ENCODE measurements around the gene CATSPERZ.
A peak's percentile ranks its signal among the peaks of the same experiment; 100 is the strongest.
"Not testable (repeated sequence)": the region's sequence is repeated elsewhere in the genome, so short reads cannot be mapped to it uniquely, and the experiment has no call there.

Gene CATSPERZ

GRCh38 chr11:64304316-64305072 is 4.3 kb downstream of the CATSPERZ start:
- peak; percentile 86 for DNase-seq

- DNase-seq, result peak; percentile 99
Measured at GRCh38 chr11:64305075-64305690, 5.0 kb downstream of the CATSPERZ start, which contains the start of gene ESRRA. Gene ESRRA, plus strand, starts transcription at chr11:64305524. Its CDS starts 1,656 bp downstream, at chr11:64307180.

GRCh38 chr11:64305691-64306562 is 5.8 kb downstream of the CATSPERZ start:
- peak; percentile 73 for DNase-seq

- no peak for DNase-seq
Measured at GRCh38 chr11:64306563-64306875, 6.4 kb downstream of the CATSPERZ start.

- DNase-seq, result no peak
Measured at GRCh38 chr11:64306876-64307622, 6.9 kb downstream of the CATSPERZ start.

- DNase-seq, result not testable (repeated sequence)
Measured at GRCh38 chr11:64307795-64308194, 7.6 kb downstream of the CATSPERZ start.

GRCh38 chr11:64312947-64313346 is 12.8 kb downstream of the CATSPERZ start:
- DNase-seq, result no peak

GRCh38 chr11:64313491-64314145 is 13.5 kb downstream of the CATSPERZ start:
- no peak for DNase-seq

GRCh38 chr11:64314146-64314804 is 14.1 kb downstream of the CATSPERZ start:
- DNase-seq, result no peak

GRCh38 chr11:64314805-64315561 is 14.8 kb downstream of the CATSPERZ start:
- no peak for DNase-seq

- DNase-seq, result not testable (repeated sequence)
Measured at GRCh38 chr11:64315667-64316526, 15.7 kb downstream of the CATSPERZ start.

- no peak for DNase-seq
Measured at GRCh38 chr11:64316672-64317324, 16.6 kb downstream of the CATSPERZ start.

GRCh38 chr11:64317325-64317960 is 17.3 kb downstream of the CATSPERZ start, which contains the start of gene TRMT112:
Gene TRMT112, minus strand, starts transcription at chr11:64317559. Its CDS starts 33 bp downstream, at chr11:64317526.
- peak; percentile 97 for DNase-seq

GRCh38 chr11:64317961-64318765 is 18.0 kb downstream of the CATSPERZ start, which contains the start of gene PRDX5:
Gene PRDX5, plus strand, starts transcription at chr11:64318121. Its CDS starts 95 bp downstream, at chr11:64318216.
- peak; percentile 98 for DNase-seq

- no peak for DNase-seq
Measured at GRCh38 chr11:64318766-64319761, 18.9 kb downstream of the CATSPERZ start.

GRCh38 chr11:64320556-64320955 is 20.4 kb downstream of the CATSPERZ start:
- no peak for DNase-seq

All from left hindlimb (tissue), 1 donor.